ENCODE data around the gene RALGAPB. TPM values are rescaled to one million over a fixed set of nuclear protein-coding genes. Genes with fewer than 3 reads are reported as not detected.

RALGAPB gene
- total and polyA plus RNA-seq, 2 of the 13 experiments (the other 11 are each of a cell fraction or from before 2014, with no cell fraction given): 17.6 to 30.6 TPM

DNA sequence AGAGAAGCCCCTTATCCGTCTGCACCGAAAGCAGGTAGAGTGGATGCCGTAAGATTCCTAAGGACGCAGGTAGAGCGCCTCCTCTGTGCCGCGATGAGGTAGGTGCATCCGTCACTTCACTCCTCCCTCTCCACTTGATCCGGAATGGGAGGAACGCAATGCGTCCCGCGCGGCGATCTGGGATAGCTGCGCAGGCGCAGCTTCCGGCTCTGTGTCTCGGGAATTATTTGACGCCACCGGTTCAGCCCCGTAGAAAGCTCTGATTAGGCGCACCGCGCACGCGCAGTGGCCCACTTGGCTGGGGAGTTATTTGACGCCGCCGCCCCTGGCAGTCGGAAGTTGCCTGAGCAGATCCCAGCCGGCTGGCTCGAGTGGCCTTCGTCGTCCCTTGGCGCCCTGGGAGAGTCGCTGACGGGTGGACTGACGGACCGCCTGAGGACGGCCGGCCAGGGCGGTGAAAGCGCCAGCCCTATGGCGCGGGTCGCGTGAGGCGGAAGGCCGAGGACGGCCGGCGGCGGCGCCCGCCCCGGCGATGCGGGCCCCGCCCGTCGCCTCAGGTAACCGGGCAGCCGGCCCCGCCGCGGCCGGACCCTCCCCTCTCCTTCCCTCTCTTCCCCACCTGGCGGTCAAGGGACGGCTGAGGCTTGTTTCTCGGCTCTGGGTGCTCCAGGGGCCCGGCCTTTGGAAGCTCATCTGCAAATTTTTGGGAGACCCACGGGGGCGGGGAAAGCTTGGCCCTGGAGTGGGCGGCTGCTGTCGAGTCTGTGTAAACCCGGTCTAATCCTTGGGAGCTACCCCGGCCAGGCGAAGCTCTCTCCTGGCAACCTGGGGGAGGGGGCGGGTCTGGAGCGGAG, at the start of gene RALGAPB (continued):
- TF ChIP-seq, protein P1, sequence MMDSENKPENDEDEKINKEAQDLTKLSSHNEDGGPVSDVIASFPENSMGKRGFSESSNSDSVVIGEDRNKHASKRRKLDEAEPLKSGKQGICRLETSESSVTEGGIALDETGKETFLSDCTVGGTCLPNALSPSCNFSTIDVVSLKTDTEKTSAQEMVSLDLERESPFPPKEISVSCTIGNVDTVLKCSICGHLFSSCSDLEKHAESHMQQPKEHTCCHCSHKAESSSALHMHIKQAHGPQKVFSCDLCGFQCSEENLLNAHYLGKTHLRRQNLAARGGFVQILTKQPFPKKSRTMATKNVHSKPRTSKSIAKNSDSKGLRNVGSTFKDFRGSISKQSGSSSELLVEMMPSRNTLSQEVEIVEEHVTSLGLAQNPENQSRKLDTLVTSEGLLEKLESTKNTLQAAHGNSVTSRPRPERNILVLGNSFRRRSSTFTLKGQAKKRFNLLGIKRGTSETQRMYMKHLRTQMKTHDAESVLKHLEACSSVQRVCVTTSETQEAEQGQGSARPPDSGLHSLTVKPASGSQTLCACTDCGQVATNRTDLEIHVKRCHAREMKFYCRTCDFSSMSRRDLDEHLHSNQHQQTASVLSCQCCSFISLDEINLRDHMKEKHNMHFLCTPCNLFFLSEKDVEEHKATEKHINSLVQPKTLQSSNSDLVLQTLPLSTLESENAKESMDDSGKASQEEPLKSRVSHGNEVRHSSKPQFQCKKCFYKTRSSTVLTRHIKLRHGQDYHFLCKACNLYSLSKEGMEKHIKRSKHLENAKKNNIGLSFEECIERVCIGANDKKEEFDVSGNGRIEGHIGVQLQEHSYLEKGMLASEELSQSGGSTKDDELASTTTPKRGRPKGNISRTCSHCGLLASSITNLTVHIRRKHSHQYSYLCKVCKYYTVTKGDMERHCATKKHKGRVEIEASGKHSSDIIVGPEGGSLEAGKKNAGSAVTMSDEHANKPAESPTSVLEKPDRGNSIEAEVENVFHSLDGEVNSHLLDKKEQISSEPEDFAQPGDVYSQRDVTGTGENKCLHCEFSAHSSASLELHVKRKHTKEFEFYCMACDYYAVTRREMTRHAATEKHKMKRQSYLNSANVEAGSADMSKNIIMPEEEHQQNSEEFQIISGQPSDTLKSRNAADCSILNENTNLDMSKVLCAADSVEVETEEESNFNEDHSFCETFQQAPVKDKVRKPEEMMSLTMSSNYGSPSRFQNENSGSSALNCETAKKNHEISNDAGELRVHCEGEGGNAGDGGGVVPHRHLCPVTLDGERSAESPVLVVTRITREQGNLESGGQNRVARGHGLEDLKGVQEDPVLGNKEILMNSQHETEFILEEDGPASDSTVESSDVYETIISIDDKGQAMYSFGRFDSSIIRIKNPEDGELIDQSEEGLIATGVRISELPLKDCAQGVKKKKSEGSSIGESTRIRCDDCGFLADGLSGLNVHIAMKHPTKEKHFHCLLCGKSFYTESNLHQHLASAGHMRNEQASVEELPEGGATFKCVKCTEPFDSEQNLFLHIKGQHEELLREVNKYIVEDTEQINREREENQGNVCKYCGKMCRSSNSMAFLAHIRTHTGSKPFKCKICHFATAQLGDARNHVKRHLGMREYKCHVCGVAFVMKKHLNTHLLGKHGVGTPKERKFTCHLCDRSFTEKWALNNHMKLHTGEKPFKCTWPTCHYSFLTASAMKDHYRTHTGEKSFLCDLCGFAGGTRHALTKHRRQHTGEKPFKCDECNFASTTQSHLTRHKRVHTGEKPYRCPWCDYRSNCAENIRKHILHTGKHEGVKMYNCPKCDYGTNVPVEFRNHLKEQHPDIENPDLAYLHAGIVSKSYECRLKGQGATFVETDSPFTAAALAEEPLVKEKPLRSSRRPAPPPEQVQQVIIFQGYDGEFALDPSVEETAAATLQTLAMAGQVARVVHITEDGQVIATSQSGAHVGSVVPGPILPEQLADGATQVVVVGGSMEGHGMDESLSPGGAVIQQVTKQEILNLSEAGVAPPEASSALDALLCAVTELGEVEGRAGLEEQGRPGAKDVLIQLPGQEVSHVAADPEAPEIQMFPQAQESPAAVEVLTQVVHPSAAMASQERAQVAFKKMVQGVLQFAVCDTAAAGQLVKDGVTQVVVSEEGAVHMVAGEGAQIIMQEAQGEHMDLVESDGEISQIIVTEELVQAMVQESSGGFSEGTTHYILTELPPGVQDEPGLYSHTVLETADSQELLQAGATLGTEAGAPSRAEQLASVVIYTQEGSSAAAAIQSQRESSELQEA (CRISPR knock-in tag; IDR thresholded peaks at IDR 0.05; ENCODE audit: not compliant biosample characterization): peak; percentile 98
- TF ChIP-seq FOXA1 (IDR thresholded peaks at IDR 0.05): no peak
- TF ChIP-seq FOXA1 (CRISPR knock-in tag; IDR thresholded peaks at IDR 0.05): peak; percentile 35
- TF ChIP-seq, protein P2, sequence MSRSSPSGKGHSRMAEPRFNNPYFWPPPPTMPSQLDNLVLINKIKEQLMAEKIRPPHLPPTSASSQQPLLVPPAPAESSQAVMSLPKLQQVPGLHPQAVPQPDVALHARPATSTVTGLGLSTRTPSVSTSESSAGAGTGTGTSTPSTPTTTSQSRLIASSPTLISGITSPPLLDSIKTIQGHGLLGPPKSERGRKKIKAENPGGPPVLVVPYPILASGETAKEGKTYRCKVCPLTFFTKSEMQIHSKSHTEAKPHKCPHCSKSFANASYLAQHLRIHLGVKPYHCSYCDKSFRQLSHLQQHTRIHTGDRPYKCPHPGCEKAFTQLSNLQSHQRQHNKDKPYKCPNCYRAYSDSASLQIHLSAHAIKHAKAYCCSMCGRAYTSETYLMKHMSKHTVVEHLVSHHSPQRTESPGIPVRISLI (CRISPR knock-in tag; IDR thresholded peaks at IDR 0.05; ENCODE audit: borderline replicate concordance): no peak
- TF ChIP-seq, protein P3, sequence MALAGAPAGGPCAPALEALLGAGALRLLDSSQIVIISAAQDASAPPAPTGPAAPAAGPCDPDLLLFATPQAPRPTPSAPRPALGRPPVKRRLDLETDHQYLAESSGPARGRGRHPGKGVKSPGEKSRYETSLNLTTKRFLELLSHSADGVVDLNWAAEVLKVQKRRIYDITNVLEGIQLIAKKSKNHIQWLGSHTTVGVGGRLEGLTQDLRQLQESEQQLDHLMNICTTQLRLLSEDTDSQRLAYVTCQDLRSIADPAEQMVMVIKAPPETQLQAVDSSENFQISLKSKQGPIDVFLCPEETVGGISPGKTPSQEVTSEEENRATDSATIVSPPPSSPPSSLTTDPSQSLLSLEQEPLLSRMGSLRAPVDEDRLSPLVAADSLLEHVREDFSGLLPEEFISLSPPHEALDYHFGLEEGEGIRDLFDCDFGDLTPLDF (CRISPR knock-in tag; IDR thresholded peaks at IDR 0.05): peak; percentile 92
- peak; percentile 94 for TF ChIP-seq TMF1 (CRISPR knock-in tag; IDR thresholded peaks at IDR 0.05; ENCODE audit: low read depth)
- TF ChIP-seq ZKSCAN8 (CRISPR knock-in tag; IDR thresholded peaks at IDR 0.05; ENCODE audit: borderline replicate concordance): peak; percentile 36; the same call in 1 of the 2 replicates
- TF ChIP-seq, protein P4, sequence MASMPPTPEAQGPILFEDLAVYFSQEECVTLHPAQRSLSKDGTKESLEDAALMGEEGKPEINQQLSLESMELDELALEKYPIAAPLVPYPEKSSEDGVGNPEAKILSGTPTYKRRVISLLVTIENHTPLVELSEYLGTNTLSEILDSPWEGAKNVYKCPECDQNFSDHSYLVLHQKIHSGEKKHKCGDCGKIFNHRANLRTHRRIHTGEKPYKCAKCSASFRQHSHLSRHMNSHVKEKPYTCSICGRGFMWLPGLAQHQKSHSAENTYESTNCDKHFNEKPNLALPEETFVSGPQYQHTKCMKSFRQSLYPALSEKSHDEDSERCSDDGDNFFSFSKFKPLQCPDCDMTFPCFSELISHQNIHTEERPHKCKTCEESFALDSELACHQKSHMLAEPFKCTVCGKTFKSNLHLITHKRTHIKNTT (CRISPR knock-in tag; IDR thresholded peaks at IDR 0.05): no peak
- no peak for TF ChIP-seq TCF7L2 (IDR thresholded peaks at IDR 0.05; ENCODE audit: low read depth, low read length)
- TF ChIP-seq, protein P5, sequence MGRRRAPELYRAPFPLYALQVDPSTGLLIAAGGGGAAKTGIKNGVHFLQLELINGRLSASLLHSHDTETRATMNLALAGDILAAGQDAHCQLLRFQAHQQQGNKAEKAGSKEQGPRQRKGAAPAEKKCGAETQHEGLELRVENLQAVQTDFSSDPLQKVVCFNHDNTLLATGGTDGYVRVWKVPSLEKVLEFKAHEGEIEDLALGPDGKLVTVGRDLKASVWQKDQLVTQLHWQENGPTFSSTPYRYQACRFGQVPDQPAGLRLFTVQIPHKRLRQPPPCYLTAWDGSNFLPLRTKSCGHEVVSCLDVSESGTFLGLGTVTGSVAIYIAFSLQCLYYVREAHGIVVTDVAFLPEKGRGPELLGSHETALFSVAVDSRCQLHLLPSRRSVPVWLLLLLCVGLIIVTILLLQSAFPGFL (CRISPR knock-in tag; IDR thresholded peaks at IDR 0.05): peak; percentile 93; the same call in 1 of the 2 replicates
- peak; percentile 71; the same call in 1 of the 2 replicates for TF ChIP-seq AKAP8 (CRISPR knock-in tag; IDR thresholded peaks at IDR 0.05)
- no peak for TF ChIP-seq ZBTB42 (CRISPR knock-in tag; IDR thresholded peaks at IDR 0.05)
- TF ChIP-seq ZFYVE20 (CRISPR knock-in tag; IDR thresholded peaks at IDR 0.05; ENCODE audit: borderline replicate concordance, low read depth): no peak
- no peak for TF ChIP-seq HMG20A (CRISPR knock-in tag; IDR thresholded peaks at IDR 0.05; ENCODE audit: borderline replicate concordance)
- TF ChIP-seq ZBTB1 (CRISPR knock-in tag; IDR thresholded peaks at IDR 0.05; ENCODE audit: borderline replicate concordance): no peak
